ENCODE measurements around the gene OTUB2.

The OTUB2 gene

DNA sequence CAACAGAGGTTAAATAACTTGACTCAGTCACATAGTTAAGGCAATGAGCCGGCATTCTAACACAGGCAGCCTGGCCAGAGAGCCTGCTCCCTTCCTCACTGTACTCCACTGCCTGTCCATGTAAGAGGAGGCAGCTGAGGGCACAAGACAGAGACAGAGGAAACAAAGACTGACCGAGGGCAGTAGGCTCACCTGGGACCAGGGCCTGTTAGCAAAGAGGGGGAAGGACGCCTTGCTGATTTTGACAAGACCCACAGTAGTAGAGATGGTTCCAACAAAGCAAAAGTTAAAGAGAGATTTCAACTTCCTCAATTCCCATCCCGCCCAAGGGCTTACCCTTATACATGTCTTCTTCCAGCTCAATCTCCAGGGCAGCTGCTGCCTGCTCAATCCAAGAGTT, 26.5 kb downstream of the OTUB2 start:
- no peaks in the 10 kb centered on the region for H3K36me3 ChIP-seq (ENCODE audit: control insufficient read depth, insufficient read depth, low read length)
- H3K4me2 ChIP-seq (ENCODE audit: low read length) = no peak overlapping the region
- no peaks in the 10 kb centered on the region for H3K9me3 ChIP-seq (ENCODE audit: control insufficient read depth, low read length)
- peak overlapping the region; percentile 20 for H3K27ac ChIP-seq
- peaks cover 18% of the 10 kb centered on the region for H3K4me1 ChIP-seq
- TF ChIP-seq CTCF (IDR thresholded peaks at IDR 0.05) = no peak
- H3K27me3 ChIP-seq (ENCODE audit: control insufficient read depth, insufficient read depth, low read length) = no peaks in the 10 kb centered on the region
- peaks cover 8% of the 10 kb centered on the region for H3K79me2 ChIP-seq
- no peak overlapping the region for H3K9ac ChIP-seq
- H2AFZ ChIP-seq = no peak overlapping the region
- no peak overlapping the region for H3K4me3 ChIP-seq (ENCODE audit: low read depth, low read length)

DNA sequence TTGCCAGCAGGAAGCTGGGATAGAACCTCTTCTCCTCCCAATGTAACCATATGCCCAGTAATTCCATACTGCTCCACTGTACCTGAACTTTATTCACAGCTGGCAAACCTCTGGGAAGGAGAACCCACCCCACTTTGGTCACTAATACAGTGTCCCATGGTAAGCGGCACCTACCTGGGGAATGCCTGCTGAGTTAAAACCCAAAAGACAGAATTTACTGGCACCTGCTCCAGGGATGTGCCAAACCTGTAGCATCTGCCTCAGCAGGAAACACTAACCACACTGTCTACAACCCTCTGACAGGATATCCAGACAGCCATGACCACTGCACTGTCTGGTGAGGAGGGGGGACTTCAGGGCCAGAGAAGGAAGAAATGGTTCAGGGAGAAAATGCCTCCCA, 28.3 kb downstream of the OTUB2 start:
- no peaks in the 10 kb centered on the region for H3K27me3 ChIP-seq (ENCODE audit: control insufficient read depth, insufficient read depth, low read length)
- no peaks in the 10 kb centered on the region for H3K9me3 ChIP-seq (ENCODE audit: control insufficient read depth, low read length)
- no peak overlapping the region for H2AFZ ChIP-seq
- H3K36me3 ChIP-seq (ENCODE audit: control insufficient read depth, insufficient read depth, low read length) = no peaks in the 10 kb centered on the region
- no peak overlapping the region for H3K4me3 ChIP-seq (ENCODE audit: low read depth, low read length)
- peaks cover 11% of the 10 kb centered on the region for H3K79me2 ChIP-seq
- no peak for TF ChIP-seq CTCF (IDR thresholded peaks at IDR 0.05)
- peaks cover 18% of the 10 kb centered on the region for H3K4me1 ChIP-seq
- no peak overlapping the region for H3K27ac ChIP-seq
- H3K9ac ChIP-seq = no peak overlapping the region
- no peak overlapping the region for H3K4me2 ChIP-seq (ENCODE audit: low read length)

- no peak overlapping the region for H3K4me3 ChIP-seq (ENCODE audit: low read depth, low read length)
- H3K27me3 ChIP-seq (ENCODE audit: control insufficient read depth, insufficient read depth, low read length) = no peaks in the 10 kb centered on the region
- TF ChIP-seq CTCF (IDR thresholded peaks at IDR 0.05) = no peak
- H3K9ac ChIP-seq = no peak overlapping the region
- H3K27ac ChIP-seq = no peak overlapping the region
- no peaks in the 10 kb centered on the region for H3K36me3 ChIP-seq (ENCODE audit: control insufficient read depth, insufficient read depth, low read length)
- H3K4me2 ChIP-seq (ENCODE audit: low read length) = no peak overlapping the region
- H3K4me1 ChIP-seq = peaks cover 20% of the 10 kb centered on the region
- H3K9me3 ChIP-seq (ENCODE audit: control insufficient read depth, low read length) = no peaks in the 10 kb centered on the region
- no peak overlapping the region for H2AFZ ChIP-seq
- H3K79me2 ChIP-seq = peaks cover 16% of the 10 kb centered on the region
Observed at GRCh38 chr14:94054936-94055335, 28.8 kb downstream of the OTUB2 start.

- Histone ChIP-seq H3K27ac (no peak overlapping the region), H3K79me2 (peaks cover 18% of the 10 kb centered on the region), H2AFZ (no peak overlapping the region), H3K4me1 (peaks cover 19% of the 10 kb centered on the region), H3K9me3 (ENCODE audit: control insufficient read depth, low read length) (no peaks in the 10 kb centered on the region), H3K4me3 (ENCODE audit: low read depth, low read length) (no peak overlapping the region), H3K4me2 (ENCODE audit: low read length) (no peak overlapping the region), H3K9ac (no peak overlapping the region), H3K27me3 (ENCODE audit: control insufficient read depth, insufficient read depth, low read length) (no peaks in the 10 kb centered on the region), H3K36me3 (ENCODE audit: control insufficient read depth, insufficient read depth, low read length) (no peaks in the 10 kb centered on the region)
- no peak for TF ChIP-seq CTCF (IDR thresholded peaks at IDR 0.05)
Observed at GRCh38 chr14:94056579-94057308, 30.6 kb downstream of the OTUB2 start.

DNA sequence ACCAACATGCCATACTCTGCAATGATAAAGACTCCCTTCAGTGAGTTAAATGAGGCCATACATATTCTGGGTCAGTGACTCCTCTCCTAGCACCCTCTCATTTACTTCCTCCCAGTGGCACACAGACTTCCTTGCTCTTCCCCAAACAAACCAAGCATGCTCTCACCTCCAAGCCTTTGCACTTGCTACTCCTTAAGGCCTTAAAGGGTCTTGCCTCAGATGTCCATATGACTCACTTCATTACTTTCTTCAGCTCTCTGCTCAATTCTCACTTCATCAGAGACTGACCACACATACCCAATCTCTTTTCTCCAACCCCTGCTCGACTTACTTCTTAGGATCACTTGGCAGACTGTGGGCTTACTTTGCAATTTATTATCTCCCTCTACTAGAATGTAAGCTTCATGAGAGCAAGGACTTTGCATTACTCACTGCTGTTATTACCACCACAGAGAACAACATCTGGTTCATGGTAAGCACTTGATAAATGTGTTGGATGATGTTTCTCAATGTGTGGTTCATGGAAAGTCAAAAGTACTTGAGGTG, 32.1 kb downstream of the OTUB2 start:
- Histone ChIP-seq H3K9me3 (ENCODE audit: control insufficient read depth, low read length) (no peaks in the 10 kb centered on the region), H3K4me1 (peaks cover 7% of the 10 kb centered on the region), H3K4me3 (ENCODE audit: low read depth, low read length) (no peak overlapping the region), H3K79me2 (peaks cover 18% of the 10 kb centered on the region), H3K27me3 (ENCODE audit: control insufficient read depth, insufficient read depth, low read length) (no peaks in the 10 kb centered on the region), H2AFZ (no peak overlapping the region), H3K4me2 (ENCODE audit: low read length) (no peak overlapping the region), H3K36me3 (ENCODE audit: control insufficient read depth, insufficient read depth, low read length) (no peaks in the 10 kb centered on the region), H3K27ac (no peak overlapping the region), H3K9ac (no peak overlapping the region)
- no peak for TF ChIP-seq CTCF (IDR thresholded peaks at IDR 0.05)

Measured in parathyroid adenoma (tissue), 2 donors.